Activated CD8-positive, alpha-beta T cell treated with anti-CD3 and anti-CD28 coated beads, Interleukin-2, amount 10 ng/mL, durations not matched to agents 7 days and 5 days (primary cell): ENCODE data around the gene TTC24. TPM values are rescaled to one million over a fixed set of nuclear protein-coding genes. Genes with fewer than 3 reads are reported as not detected.
"Not testable (repeated sequence)": the region's sequence is repeated elsewhere in the genome, so short reads cannot be mapped to it uniquely, and the experiment has no call there.

ENCODE experiments used
- ATAC-seq: fragments of 150-1000 bp; cut with Tn5 transposase; one replicate; pipeline ENCODE4 v1.10.0; 2021; ENCODE audit warnings: moderate library complexity
- CTCF ChIA-PET: fragments of 350-600 bp; sonication (Branson Sonifier 250); formaldehyde crosslinking; loops from one replicate; lab custom pipeline; 2021; ENCODE audit warnings: antibody characterized with exemption; lab: Charles Lee
- POLR2A ChIA-PET: fragments of 350-600 bp; sonication (Branson Sonifier 250); formaldehyde crosslinking; loops from one replicate; lab custom pipeline; 2021; ENCODE audit warnings: antibody characterized with exemption; lab: Charles Lee
- DNase-seq: peaks from one replicate; pipeline ENCODE4 v3.0.0-alpha.2; 2020
- H3K27ac Mint-ChIP-seq: one replicate; pipeline ENCODE4 v1.8.0; 2021; ENCODE audit warnings: mild to moderate bottlenecking, mixed read lengths
- H3K27me3 Mint-ChIP-seq: one replicate; pipeline ENCODE4 v1.8.0; 2021; ENCODE audit warnings: low read depth, mixed read lengths
- H3K36me3 Mint-ChIP-seq: one replicate; pipeline ENCODE4 v1.8.0; 2021; ENCODE audit warnings: low read depth, mixed read lengths
- H3K4me1 Mint-ChIP-seq: one replicate; pipeline ENCODE4 v1.8.0; 2021; ENCODE audit warnings: low read depth, mixed read lengths
- H3K4me3 Mint-ChIP-seq: one replicate; pipeline ENCODE4 v1.8.0; 2021; ENCODE audit warnings: mild to moderate bottlenecking, mixed read lengths
- H3K9me3 Mint-ChIP-seq: one replicate; pipeline ENCODE4 v1.8.0; 2022; ENCODE audit warnings: mixed read lengths; ENCODE audit not compliant: insufficient read depth
- total RNA-seq, 2 experiments: library from RNA; stranded (reverse); gene quantifications; one replicate each; pipeline ENCODE4 v1.2.3, GENCODE V29; 2021

The TTC24 gene
- total RNA-seq, 2 experiments from 2014 or later = 18.6 to 19.7 TPM

DNA sequence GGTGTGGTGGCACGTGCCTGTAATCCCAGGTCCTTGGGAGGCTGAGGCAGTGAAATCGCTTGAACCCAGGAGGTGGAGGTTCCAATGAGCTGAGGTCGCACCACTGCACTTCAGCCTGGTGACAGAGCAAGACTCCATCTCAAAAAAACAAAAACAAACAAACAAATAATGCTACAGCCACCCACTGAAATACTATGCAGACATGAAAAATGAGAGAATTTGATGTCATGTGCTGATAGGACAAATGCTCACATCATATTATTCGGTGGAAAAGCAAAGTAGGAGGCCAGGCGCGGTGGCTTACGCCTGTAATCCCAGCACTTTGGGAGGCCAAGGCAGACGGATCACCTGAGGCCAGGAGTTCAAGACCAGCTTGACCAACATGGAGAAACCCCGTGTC is 30.5 kb downstream of the TTC24 start:
- H3K4me3 Mint-ChIP-seq, ATAC-seq, H3K36me3 Mint-ChIP-seq, H3K9me3 Mint-ChIP-seq, DNase-seq, H3K27ac Mint-ChIP-seq: not testable (repeated sequence)
- ChIA-PET POLR2A (interaction anchor here (0.5 kb wide), 1 partner anchor 227 kb away, joined by 3 read pairs; no protein-coding TSS in a partner anchor), CTCF (interaction anchor here (0.7 to 5.6 kb wide), 4 partner anchors 28 to 225 kb away, joined by 3 to 38 read pairs (median 10); no protein-coding TSS in a partner anchor)
- peaks cover 24% of the 10 kb centered on the region for H3K27me3 Mint-ChIP-seq
- peaks cover 15% of the 10 kb centered on the region for H3K4me1 Mint-ChIP-seq

DNA sequence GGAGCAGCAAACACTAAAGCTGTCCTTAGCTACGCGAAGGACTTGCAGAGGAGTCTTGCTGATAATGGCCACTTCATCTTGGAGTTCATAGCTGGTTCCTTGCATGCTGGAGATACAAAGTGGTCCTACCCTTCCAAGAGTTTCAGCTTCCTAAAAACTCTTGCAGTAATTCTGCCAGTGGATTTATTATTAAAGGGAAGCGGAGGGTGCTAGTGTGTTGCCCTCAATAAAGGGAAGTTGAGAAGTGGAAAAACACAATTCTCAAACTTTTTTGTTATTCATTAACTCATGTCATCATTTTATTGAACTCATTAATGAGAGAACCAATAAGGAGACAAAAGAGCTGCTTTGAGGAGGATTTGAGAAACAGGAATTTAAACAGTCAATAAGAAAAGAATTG is 33.1 kb downstream of the TTC24 start:
- no peak overlapping the region for H3K27ac Mint-ChIP-seq
- H3K4me1 Mint-ChIP-seq = peaks cover 11% of the 10 kb centered on the region
- no peak for DNase-seq
- ATAC-seq = no peak
- CTCF ChIA-PET = interaction anchor here (0.7 to 5.6 kb wide), 14 partner anchors 10 to 227 kb away, joined by 3 to 38 read pairs (median 6); no protein-coding TSS in a partner anchor
- POLR2A ChIA-PET = no interaction called here
- H3K4me3 Mint-ChIP-seq = no peak overlapping the region
- no peaks in the 10 kb centered on the region for H3K36me3 Mint-ChIP-seq
- H3K9me3 Mint-ChIP-seq = no peaks in the 10 kb centered on the region
- peaks cover 35% of the 10 kb centered on the region for H3K27me3 Mint-ChIP-seq

DNA sequence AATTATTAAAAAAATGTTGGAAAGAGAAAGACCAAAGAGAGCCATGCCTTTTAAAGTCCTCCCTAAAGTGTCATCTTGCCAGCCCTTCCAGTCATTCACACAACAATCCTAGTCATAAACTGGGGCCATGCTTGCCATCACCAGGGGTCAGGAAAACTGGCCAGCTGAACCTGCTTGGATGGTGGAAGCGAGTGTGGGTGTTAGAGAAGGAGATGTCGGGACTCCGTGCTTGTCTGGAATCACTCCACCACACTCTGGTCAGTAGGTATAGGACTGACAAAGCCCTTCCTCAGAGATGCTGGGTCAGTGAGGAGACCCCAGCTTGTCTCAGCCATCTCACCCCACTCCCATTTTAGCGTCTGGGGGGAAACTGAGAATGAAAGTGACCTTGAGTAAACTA is 36.4 kb downstream of the TTC24 start:
- Mint-ChIP-seq H3K9me3 (no peaks in the 10 kb centered on the region), H3K4me1 (peaks cover 5% of the 10 kb centered on the region), H3K27ac (no peak overlapping the region), H3K36me3 (no peaks in the 10 kb centered on the region), H3K4me3 (no peak overlapping the region), H3K27me3 (peaks cover 58% of the 10 kb centered on the region)
- POLR2A ChIA-PET = no interaction called here
- DNase-seq (no peak), ATAC-seq (no peak)
- CTCF ChIA-PET = no interaction called here

GRCh38 chr1:156616463-156616862 is 36.9 kb downstream of the TTC24 start:
- H3K36me3 Mint-ChIP-seq = no peaks in the 10 kb centered on the region
- POLR2A ChIA-PET = interaction anchor here (0.6 kb wide), 1 partner anchor 148 kb away, joined by 3 read pairs; no protein-coding TSS in a partner anchor
- no peak overlapping the region for H3K4me3 Mint-ChIP-seq
- H3K9me3 Mint-ChIP-seq = no peaks in the 10 kb centered on the region
- no peak overlapping the region for H3K27ac Mint-ChIP-seq
- peaks cover 5% of the 10 kb centered on the region for H3K4me1 Mint-ChIP-seq
- H3K27me3 Mint-ChIP-seq = peaks cover 60% of the 10 kb centered on the region
- DNase-seq = no peak
- CTCF ChIA-PET = interaction anchor here (1.1 to 2.0 kb wide), 3 partner anchors 8 to 231 kb away, joined by 4 to 8 read pairs (median 5); no protein-coding TSS in a partner anchor
- ATAC-seq = no peak

DNA sequence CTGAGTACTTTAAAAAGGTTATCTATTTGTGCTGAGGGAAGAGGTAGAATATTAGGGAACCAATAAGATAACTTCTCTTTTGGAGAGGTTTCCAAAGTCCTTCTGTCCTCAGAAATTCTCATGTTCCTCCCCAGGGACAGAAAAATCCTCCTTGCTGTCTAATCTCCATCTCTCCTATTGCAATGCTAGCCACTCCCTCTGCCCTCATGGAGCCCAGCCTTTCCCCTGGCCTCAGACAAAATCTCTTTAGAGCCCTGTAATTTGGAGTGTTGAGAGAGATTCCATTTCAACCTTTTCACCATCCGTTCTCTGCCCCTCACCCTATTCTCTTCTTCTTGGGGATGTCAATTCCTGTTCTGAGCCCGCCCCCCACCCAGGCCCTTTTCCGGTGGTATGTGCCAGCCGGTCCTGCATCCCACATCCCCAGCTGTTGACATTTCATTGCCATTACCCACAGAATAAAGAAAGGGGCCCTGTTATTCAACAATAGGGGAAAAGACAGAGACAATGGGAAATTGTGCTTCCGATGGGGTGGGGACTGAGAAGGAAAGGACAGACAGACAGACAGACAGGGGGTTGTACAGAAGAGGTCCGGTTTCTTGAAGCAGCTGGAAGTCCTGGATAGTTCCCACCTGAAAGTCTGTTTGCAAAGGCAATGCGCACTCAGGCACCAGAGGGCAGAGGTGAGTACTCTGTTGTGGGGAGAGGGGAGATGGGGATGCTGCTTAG is 39.5 kb downstream of the TTC24 start, which contains the start of gene HAPLN2:
HAPLN2 (plus strand) TSS at position 563 of the 729 bp plus-strand sequence. CDS start 4,076 bp downstream, outside the sequence.
- DNase-seq (peak; percentile 37), ATAC-seq (no peak)
- Mint-ChIP-seq H3K4me1 (peaks cover 5% of the 10 kb centered on the region), H3K4me3 (no peak within 1 kb of the TSS), H3K27me3 (peaks cover 58% of the 10 kb centered on the region), H3K36me3 (no peaks in the 10 kb centered on the region), H3K27ac (no peak within 1 kb of the TSS), H3K9me3 (no peaks in the 10 kb centered on the region)
- POLR2A ChIA-PET = no interaction called here
- CTCF ChIA-PET = interaction anchor here (0.7 to 3.0 kb wide), 12 partner anchors 8 to 233 kb away, joined by 3 to 19 read pairs (median 6); partner anchors contain the start of gene CRABP2

- Mint-ChIP-seq H3K9me3 (no peaks in the 10 kb centered on the region), H3K27ac (no peak overlapping the region), H3K36me3 (no peaks in the 10 kb centered on the region), H3K4me3 (no peak overlapping the region), H3K4me1 (peaks cover 8% of the 10 kb centered on the region), H3K27me3 (peaks cover 58% of the 10 kb centered on the region)
- ATAC-seq (no peak), DNase-seq (no peak)
- ChIA-PET POLR2A (no interaction called here), CTCF (interaction anchor here (0.7 to 3.0 kb wide), 13 partner anchors 8 to 234 kb away, joined by 3 to 19 read pairs (median 8); partner anchors contain the start of gene CRABP2)
Measured at GRCh38 chr1:156619582-156619955, 40.0 kb downstream of the TTC24 start.

DNA sequence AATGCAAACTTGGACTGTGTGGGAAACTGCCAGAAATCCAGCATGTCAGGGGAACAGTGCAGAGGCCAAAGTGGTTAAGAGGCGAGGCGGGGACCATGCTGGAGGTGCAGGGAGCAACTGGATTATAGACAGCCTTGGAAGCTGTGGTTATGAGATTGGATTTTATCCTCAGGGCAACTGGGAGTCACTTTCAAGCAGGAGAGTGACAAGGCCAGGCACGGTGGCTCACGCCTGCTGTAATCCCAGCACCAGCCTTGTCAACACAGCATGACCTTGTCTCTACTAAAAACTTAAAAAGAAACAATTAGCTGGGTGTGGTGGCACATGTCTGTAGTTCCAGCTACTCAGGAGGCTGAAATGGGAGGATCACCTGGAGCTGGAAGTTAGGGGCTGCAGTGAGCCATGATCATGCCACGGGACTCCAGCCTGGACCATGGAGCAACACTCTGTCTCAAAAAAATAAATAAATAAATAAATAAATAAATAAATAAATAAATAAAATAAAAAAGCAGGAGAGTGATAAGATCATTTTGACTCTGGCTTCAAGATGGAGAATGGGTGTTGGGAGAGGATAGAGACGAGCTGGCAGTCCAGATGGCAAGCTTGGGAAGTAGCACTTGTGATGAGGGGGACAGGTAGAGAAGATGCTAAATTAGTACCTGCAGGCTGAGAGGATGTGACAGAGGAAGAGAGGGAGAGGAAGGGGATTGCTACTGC is 43.2 kb downstream of the TTC24 start:
- peaks cover 53% of the 10 kb centered on the region for H3K27me3 Mint-ChIP-seq
- no peaks in the 10 kb centered on the region for H3K9me3 Mint-ChIP-seq
- no peaks in the 10 kb centered on the region for H3K36me3 Mint-ChIP-seq
- DNase-seq (no peak), ATAC-seq (no peak)
- H3K4me1 Mint-ChIP-seq = peaks cover 17% of the 10 kb centered on the region
- CTCF ChIA-PET = interaction anchor here (1.0 to 6.6 kb wide), 10 partner anchors 11 to 237 kb away, joined by 4 to 240 read pairs (median 12); partner anchors contain the start of genes BCAN and CRABP2
- H3K27ac Mint-ChIP-seq = no peak overlapping the region
- POLR2A ChIA-PET = no interaction called here
- H3K4me3 Mint-ChIP-seq = no peak overlapping the region

DNA sequence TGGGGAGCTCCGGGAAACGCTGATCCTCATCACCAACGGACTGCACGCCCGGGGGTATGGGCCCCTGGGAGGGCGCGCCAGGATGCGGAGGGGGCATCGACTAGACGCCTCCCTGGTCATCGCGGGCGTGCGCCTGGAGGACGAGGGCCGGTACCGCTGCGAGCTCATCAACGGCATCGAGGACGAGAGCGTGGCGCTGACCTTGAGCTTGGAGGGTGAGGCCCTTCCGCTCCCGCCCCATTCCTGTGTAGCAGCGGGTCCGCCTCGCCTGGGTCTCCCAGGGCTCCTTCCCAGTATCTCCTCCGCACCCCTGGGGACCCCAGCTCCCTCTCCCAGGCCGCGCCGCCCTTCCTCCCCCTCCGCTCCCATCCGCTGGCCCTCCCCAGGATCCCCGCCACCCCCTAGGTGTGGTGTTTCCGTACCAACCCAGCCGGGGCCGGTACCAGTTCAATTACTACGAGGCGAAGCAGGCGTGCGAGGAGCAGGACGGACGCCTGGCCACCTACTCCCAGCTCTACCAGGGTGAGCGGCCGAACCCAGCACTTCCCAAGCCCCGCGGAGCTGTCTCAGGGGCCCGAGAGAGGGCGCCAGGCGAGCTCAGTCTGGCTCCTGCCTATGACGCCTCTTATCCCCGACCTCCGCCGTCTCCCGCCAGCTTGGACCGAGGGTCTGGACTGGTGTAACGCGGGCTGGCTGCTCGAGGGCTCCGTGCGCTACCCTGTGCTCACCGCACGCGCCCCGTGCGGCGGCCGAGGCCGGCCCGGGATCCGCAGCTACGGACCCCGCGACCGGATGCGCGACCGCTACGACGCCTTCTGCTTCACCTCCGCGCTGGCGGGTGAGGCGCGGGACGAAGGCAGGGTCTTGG is 44.7 kb downstream of the TTC24 start:
- Mint-ChIP-seq H3K9me3 (no peaks in the 10 kb centered on the region), H3K4me1 (peaks cover 14% of the 10 kb centered on the region), H3K36me3 (no peaks in the 10 kb centered on the region), H3K27ac (no peak overlapping the region), H3K27me3 (peaks cover 54% of the 10 kb centered on the region), H3K4me3 (no peak overlapping the region)
- DNase-seq (peak; percentile 42), ATAC-seq (peak; percentile 74)
- ChIA-PET POLR2A (interaction anchor here (0.5 to 0.8 kb wide), 3 partner anchors 66 to 203 kb away, joined by 3 to 4 read pairs (median 3); no protein-coding TSS in a partner anchor), CTCF (interaction anchor here (0.6 to 6.6 kb wide), 35 partner anchors 10 to 269 kb away, joined by 3 to 240 read pairs (median 5); partner anchors contain the start of genes BCAN, CRABP2, INSRR and NAXE)

DNA sequence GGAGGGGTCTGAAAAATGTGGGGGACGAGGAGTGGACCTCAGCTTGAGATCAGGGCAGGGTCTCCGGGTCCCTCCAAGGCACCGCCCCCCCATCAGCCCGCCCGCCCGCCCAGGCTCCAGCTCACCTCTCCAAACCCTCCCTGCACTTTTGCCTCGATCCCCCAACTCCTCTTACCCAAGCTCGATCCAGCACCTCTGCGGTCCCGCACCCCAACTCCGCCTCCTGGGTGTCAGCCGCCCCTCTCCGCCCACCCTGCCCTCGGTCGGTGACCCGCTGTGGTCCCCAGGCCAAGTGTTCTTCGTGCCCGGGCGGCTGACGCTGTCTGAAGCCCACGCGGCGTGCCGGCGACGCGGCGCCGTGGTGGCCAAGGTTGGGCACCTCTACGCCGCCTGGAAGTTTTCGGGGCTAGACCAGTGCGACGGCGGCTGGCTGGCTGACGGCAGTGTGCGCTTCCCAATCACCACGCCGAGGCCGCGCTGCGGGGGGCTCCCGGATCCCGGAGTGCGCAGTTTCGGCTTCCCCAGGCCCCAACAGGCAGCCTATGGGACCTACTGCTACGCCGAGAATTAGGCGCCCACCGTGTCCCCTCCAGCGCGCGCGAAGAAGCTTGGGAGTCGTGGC is 45.4 kb downstream of the TTC24 start:
- Mint-ChIP-seq H3K4me1 (peaks cover 12% of the 10 kb centered on the region), H3K27me3 (peaks cover 51% of the 10 kb centered on the region), H3K27ac (no peak overlapping the region), H3K4me3 (no peak overlapping the region), H3K9me3 (no peaks in the 10 kb centered on the region), H3K36me3 (no peaks in the 10 kb centered on the region)
- POLR2A ChIA-PET = interaction anchor here (0.6 to 0.8 kb wide), 2 partner anchors 163 to 202 kb away, joined by 3 to 4 read pairs; no protein-coding TSS in a partner anchor
- ATAC-seq (no peak), DNase-seq (no peak)
- CTCF ChIA-PET = interaction anchor here (0.6 to 6.6 kb wide), 33 partner anchors 10 to 270 kb away, joined by 3 to 240 read pairs (median 6); partner anchors contain the start of genes BCAN, CRABP2, INSRR and NAXE

- peaks cover 47% of the 10 kb centered on the region for H3K27me3 Mint-ChIP-seq
Measured at GRCh38 chr1:156625436-156626078, 46.0 kb downstream of the TTC24 start.

More at GRCh38 chr1:156625436-156626078, 46.0 kb downstream of the TTC24 start:
- no peaks in the 10 kb centered on the region for H3K36me3 Mint-ChIP-seq
- CTCF ChIA-PET = interaction anchor here (0.7 to 6.6 kb wide), 18 partner anchors 9 to 179 kb away, joined by 3 to 240 read pairs (median 18); partner anchors contain the start of genes BCAN, CRABP2, ISG20L2 and METTL25B
- ATAC-seq (peak; percentile 57), DNase-seq (peak; percentile 70)
- no peak overlapping the region for H3K27ac Mint-ChIP-seq
- H3K4me1 Mint-ChIP-seq = peaks cover 12% of the 10 kb centered on the region
- POLR2A ChIA-PET = no interaction called here
- peak overlapping the region; percentile 40 for H3K4me3 Mint-ChIP-seq
- no peaks in the 10 kb centered on the region for H3K9me3 Mint-ChIP-seq
